ENCODE data around the gene CDKN3.

Gene CDKN3, protein sequence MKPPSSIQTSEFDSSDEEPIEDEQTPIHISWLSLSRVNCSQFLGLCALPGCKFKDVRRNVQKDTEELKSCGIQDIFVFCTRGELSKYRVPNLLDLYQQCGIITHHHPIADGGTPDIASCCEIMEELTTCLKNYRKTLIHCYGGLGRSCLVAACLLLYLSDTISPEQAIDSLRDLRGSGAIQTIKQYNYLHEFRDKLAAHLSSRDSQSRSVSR

DNA sequence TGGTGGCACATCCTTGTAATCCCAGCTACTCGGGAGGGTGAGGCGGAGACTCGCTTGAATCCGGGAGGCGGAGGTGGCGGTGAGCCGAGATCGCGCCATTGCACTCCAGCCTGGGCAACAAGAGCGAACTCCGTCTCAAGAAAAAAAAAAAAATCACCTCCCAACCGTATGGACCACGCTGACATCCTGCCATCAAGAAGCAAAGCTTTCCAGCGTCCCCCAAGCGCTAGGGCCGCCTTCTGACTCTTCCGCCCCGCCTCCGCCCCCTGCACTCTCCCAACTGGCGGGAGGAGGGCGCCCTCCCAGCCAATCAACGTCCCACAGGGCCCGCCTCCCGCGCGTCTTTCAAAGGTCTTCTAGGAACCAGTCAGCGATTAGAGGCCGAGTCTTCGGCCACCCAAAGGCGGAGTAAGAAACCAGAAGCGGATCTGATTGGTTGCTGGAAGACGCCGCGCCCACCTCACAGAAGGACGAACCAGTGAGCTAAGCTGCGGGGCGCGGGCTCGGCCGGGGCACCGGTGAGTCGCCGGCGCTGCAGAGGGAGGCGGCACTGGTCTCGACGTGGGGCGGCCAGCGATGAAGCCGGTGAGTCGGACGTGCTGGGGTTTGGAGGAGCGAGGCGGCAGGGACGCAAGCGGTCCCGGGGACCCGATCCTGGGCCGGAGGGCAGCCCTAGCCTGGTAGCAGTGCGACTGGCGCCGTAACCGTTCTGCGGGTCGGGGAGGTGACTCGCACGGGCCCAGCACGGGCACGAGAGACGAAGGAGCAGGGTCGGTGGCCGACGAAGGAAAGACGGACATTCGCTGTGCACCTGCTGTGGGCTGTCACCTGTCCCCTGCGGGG, at the start of gene CDKN3:
Gene CDKN3 (plus strand): TSS at position 515 of the 843 bp plus-strand sequence. CDS start 62 bp downstream, at position 577.
- peak; percentile 99 for DNase-seq

DNA sequence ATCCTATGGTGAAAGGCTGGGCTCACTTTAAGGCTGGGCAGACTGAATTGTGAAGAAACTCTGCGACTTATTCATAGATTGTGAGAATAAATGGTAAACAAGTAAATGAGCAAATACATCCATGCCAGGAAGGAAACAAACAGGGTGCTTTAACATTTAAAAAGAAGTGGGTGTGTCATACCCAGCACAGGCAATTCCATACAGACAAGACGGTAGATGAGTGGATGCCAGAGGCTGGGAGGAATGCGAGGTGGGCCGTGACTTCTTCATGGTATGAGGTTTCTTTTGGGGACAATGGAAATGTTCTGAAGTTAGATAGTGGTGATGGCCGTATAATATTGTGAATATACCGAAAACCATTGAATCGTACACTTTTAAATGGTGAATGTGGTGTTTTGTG, 49.8 kb upstream of the CDKN3 start:
- DNase-seq: no peak

DNA sequence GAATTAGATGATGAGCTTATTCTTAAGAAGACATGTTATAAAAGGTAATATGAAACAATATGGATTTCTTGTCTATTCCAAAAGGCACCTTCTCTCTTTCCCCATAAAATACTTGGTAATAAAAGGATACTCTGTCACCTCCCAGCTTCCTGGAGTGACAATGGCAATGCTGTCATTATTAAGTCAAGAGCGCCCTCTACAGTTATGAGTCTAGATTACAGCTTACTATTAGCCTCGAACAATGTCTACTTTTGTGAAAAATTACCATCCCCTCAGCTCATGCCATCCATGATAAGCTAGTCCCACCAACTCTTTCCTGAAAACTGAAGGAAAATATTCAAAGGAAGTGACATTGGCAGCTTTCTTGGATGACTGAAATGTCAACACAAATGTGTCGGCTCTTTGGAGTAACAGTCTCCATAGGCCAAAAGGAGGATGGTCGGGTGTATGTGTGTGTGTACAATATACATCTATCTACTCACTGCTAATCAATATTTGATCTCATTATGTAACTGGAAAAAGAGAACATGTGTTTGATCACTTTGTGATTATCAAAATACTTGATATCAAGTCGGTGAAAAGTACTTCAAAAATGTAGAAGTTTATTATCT, 48.7 kb upstream of the CDKN3 start:
- DNase-seq: peak; percentile 37

DNA sequence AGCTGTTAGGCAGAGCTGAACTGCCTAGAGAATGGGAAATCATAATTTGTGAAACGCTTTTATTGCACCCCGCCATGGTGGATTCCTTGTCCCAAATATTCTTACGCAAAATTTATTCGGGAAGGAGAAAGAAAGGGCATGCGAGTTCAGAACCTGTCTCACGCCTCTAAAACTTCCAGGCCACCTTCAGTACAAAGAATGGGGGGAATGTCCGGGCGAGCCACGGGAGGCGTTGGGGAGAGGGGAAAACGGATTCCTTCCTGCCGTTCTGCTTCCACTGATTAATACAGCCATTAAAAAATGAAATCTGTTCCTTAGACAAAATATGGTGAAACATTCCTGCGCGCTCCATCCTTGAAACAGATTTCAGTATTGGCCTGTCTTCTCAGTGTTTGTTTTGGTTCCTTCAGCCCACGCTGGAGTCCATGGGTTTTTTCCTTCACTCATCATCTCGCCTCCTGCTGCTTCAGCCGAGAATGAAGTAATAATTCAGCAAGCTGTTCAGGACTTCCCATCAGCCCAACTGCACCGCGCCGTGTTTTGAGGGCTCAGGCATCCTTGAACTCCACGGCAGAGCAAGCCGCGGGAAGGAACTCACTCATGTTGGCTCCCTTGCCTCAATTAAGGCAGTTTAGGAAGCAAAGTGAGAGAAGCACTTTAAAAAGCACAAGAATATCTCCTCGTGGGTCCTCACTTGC, 47.7 kb upstream of the CDKN3 start:
- DNase-seq: no peak

DNA sequence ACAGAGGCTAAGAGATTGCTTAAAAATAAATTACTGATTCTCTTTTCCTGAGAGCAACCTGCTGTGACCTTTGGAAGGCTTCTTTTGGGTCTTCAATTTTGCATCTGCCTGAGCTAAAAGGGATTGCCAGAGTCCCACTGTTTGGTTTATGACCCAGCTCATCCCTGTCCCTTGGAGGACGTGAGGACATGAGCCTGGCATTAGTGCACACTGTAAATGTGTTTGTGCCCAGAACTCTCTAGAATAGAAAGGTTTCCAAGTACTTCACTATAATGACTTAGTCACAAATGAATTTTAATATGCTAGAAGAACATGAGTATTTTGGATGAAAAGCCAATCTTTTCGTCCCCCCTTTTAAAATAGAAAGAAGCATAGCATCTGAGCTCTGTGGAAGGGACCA, 47.1 kb upstream of the CDKN3 start:
- DNase-seq: no peak

DNA sequence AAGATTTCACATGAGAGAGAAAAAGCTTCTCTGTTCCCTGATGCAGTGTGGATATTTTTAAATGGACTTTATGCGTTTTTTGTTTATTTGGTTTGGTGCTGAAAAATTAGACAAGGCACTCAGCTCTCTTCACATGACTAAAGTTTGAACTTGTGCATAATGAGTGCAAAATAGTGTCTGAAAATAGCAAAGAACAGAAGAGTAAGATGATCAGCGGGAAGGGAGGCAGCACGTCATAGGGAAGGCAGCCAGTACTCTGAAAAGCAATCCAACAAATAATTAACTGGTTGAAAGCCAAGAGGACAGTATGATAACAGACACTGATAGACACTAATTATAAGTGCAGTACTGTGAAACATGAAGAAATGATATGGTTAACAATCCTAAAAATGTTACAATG, 46.6 kb upstream of the CDKN3 start:
- DNase-seq: no peak

DNA sequence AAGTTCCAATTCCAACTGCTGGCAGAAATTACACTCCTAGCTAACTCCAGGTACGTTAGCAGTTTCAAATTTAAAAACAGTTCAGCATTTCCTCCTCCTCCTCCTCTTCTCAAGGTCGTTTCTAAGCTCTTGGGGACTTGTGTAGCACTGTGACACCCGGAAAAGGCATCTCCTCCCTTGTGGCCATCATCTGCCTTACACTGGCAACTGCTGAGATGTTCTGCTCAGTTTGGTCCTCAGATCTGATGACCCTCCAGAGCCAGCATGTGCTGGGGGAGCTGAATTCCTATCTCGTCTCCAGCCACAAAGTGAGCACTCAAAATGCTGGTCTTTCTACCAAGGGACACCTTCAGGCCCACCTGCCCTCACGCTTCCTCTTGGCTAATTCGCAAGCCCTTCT, 43.5 kb upstream of the CDKN3 start:
- no peak for DNase-seq

DNA sequence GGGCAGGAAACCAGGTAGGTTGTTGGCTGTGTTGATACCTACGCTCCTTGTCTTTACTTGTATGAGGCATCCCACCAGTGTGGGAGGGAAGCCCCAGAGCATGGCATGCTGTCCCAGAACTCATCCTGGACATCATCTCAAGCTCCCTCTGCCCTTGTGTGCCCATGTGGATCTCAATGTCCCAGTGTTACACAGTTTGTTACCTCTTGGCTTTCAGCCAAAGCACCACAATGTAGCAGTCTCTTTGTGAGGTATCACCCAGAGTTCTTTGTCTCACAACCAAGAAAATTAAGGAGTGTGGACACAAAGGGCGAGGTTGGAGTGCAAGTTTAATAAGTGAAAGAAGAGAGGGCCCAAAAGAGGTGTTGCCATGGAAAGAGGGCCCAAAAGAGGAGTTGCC, 43.1 kb upstream of the CDKN3 start:
- DNase-seq: no peak

DNA sequence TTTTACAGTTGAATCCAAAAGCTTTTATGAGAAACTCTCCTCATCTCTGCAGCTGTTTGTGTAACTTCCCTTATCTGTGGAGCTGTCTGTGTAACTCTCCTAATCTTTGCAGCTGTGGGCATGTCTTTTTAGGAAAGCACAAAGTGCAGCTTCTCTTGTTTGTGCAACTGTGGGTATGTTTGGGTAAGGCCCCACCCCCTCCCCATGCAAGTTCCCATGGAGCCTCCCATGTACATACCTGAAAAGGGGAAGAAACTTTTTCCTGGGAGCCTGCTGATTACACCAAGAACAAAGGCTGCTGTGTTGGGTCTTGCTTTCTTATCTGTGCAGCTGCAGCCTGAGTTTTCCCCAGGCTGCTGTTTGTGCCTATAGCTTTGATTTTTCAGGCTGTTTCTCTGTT, 42.7 kb upstream of the CDKN3 start:
- peak; percentile 95 for DNase-seq

DNA sequence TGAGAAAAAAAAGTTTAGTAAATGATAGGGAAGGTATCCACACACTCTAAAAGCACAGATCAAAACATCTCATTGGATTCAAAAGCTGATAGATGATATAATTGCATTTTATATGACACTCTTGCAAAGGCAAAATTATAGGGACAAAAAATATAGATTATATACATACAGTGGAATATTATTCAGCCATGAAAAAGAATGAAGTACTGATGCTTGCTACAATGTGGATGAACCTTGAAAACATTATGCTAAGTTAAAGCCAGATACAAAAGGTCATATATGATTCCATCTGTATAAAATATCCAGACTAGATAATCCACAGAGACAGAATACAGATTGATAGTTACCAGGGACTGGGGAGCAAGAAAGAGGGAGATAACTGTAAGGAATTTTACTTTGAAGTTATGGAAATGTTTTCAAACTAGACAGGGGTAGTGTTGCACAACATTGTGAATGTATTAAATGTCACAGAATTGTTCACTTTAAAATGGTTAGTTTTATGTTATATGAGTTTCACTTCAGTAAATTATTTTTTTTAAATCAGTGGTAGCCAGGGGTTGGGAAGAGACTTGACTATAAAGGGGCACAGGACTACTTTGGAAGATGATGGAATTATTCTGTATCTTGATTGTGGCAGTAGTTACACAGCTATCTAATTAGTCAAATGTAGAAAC, 41.7 kb upstream of the CDKN3 start:
- DNase-seq: peak; percentile 48

DNA sequence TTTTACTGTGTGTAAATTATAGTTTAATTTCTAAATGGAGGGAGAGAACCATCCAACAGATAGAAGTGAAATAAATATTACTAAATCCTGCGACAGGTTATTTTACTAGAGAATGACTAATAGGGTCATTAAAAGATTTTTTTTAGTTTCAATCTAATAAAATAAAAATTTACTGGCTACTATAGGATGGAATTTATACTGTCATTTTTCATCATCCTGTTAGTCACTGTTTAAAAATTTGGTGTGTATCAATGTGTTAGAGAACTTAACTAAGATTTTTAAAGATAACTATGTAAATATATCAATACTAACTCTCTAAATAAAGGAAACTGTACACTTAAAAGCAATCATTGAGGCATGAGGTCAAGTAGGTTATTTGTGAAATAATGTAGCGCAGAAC, 41.1 kb upstream of the CDKN3 start:
- DNase-seq: no peak

DNA sequence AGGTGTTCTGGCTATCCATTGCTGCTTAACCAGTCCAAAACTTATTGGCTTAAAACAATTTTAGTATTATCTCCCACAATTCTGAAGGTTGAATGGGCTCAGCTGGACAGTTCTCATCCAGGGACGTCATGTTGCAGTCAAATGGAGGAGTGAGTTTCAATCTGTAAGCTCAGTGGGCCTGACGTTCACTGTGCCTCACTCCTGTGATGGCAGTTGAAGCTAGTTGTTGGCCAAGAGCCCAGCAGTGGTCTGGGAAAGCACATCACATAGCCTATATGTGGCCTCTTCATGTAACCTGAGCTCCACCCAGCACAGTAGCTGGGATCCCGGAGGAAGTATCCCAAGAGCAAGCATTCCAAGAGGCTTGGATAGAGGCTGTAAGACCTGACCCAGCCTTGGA, 40.6 kb upstream of the CDKN3 start:
- DNase-seq: no peak

DNA sequence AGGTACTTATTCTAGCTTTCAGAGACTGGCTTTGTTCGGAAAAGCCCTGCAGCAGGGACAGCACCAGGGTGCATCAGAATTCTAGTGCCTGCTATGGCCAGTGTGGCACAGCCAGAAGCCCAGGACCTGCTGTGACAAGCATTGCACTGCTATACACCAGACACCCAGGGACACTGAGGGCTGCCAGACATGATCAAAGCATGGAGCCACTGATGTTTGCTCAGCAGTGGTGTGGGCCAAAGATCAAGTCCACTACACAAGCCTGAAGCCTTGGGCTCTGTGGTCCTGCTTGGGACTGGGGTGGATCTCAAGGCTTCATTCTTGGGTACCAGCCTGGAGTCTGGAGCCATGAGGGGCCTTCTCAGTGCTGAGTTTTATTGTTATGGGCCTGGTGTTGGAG, 36.1 kb upstream of the CDKN3 start:
- DNase-seq: no peak

DNA sequence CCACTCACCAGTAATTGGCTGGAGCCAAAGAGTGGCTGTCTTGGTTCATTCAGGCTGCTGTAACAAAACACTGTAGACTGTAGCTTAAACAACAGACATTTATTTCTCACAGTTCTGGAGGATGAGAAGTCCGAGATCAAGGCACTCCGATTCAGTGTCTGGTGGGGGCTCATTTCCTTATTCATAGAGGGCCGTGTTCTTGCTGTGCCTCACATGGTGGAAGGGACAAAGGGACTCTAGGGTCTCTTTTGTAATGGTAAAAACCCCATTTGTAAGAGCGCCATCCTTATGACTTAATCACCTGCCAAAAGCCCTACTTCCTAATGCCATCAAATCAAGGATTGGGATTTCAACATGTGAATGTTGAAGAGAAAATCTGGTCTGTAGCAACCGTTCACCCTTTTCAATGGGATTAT, 34.7 kb upstream of the CDKN3 start:
- no peak for DNase-seq

DNA sequence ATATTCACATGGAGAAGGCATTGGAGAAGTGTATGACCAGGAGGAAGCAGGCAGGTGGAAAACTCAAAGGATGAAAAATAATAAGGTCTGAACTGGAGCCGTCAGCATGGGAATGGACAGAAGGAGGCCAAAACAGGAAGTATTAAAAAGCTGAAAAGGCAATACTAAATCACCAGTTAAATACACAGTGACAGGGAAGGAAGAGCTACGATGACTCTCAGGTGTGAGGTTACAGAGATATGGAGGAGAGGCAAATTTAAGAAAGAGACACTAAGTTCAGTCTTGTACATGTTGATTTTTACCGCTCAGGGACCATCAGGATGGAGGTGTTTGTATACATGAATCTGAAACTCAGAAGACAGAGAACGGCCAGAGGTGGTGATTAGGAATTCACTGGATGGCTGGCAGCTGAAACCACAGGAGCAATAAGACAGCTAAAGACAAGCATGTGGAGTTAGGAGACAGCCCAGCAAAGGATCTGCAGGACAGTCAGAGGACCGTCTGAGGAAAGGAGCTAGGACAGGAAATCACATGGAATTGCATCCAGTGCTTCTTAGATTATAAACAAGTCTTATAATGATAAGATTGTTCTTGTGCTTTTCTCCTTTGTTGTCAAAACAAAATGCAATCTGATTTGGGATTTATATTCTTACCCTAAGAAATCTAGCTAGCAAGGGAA, 33.9 kb upstream of the CDKN3 start:
- no peak for DNase-seq

DNA sequence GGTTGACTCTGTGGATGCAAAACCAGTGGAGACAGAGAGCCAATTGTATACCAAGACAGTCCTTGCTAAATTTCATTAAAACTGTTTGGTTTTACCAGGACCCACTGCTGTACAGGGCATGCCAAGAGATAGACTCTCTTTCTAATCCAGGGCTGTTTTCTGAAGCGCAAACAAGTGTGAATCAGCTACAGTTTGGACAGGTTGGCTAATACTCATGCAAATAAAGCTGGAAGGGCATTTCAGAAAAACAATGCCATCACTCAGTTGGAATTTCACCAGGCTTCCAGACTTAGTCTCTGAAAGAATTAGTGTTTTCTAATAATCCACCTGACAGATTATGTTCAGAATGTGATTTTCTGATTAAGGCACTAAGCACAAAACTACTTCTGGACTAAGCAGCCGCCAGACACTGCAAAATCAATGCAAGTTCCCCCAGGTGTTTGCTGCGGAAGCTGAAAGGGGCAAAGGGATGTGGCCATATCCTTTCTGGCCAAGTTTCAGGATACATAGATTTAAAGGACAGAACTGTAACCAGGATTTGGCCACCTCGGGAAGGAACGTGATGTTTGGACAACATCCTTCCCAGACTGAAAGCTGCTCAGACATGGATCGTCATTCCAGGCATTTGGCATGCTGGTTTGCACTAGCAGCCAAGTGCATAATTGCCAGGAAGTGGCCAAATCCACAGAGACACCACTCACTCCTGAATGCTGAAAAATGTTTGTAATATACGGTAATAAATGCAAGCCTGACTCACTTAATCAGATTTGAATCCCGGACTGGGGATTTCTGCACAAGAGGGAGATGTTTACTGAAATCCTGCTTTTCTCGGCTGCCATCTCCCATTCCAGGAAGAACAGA, 32.0 kb upstream of the CDKN3 start:
- DNase-seq: no peak

DNA sequence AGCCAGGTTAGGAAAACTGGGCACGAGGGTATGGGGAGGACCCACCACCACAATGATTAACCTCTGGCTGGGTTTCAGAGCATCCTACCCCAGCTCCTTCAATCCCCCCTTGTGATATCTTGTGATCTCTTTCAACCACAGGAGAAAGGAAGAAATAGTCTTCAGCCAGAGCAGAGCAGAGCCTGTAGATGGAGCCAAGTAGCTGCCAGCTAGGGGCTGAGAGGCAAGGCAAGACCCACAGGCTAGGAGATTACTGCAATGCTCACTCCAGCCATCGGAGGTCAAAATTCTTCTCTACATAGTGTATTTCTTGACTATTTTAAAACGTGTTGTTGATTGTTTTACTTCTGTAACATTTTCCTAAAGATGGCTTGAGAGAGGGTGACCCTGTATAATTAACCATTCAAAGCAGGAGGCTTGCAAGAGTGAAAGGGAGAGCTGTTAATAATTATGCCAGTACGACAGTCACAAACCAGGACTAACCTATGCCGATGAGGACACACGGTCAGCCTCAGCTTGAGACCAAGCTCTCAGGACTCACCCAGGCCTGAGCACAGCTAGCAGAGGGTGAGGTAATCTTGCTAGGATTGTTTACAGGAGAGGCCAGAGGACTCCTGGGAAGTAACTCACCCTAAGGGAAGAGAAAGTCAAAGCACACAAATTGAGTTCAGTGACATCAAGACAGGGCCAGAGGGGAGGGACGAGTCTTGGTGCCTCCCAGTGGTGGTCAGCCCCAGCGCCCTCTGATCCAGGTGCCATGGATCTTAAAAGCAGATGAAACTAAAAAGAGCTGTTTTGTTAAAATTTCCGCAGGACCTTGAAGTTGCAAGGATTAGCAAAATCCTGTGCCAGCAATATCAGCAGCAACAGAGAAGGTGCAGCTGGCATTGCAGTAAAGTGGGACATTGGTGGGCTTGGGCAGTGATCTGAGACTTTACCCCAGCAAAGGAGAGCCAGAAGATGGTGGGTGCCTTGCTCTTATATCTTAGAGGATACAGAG, 29.8 kb upstream of the CDKN3 start:
- DNase-seq: peak; percentile 45

DNA sequence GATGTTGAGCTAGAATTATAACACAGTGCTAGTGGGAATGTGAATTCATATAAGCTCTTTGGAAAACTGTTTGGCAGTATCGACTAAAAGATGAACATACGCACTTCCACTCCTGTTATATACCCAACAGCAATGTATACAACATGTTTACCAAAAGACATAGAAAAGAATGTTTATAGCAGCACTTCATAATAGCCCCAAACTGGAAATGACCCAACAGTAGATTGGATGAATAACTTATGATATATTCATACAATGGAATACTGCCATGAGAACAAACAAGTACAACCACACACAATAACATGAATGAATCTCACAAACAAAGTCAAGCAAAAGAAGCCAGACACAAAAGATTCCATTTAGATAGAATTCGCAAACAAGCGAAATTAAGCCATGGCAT, 28.5 kb upstream of the CDKN3 start:
- no peak for DNase-seq

DNA sequence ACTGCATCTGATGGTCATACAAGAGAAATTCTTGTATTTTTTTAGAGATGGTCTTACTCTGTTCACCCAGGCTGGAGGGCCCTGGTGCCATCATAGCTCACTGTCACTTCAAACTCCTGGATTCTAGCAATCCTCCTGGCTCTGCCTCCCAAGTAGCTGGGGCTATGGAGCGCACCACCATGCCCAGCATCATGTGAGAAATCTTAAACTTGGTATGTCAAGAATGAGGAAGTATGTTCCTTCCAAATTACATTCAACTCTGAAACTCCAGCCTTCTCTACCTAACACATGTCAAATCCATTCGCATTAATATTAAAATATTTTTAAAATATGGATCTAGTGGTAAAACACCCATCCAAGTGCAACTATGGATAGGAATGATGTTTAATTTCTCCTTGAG, 27.5 kb upstream of the CDKN3 start:
- no peak for DNase-seq
